OCI-LY7 (cell line): ENCODE results near the gene UBXN6.

Source experiments
- EZH2phosphoT487 ChIP-seq: fragments of 200-600 bp; sonication (generic); IDR thresholded peaks from 2 replicates; pipeline ENCODE4 v1.6.1; 2018; ENCODE audit warnings: low read depth, borderline replicate concordance, mild to moderate bottlenecking, mixed run types, antibody characterized with exemption, low read length, moderate library complexity, mixed read lengths
- TF ChIP-seq, protein P1 (sequence below): fragments of 200-600 bp; sonication (generic); conservative IDR thresholded peaks from 2 replicates; pipeline ENCODE4 v1.5.1; 2014; ENCODE audit warnings: mild to moderate bottlenecking, antibody characterized with exemption, low read length, moderate library complexity, mixed read lengths

DNA sequence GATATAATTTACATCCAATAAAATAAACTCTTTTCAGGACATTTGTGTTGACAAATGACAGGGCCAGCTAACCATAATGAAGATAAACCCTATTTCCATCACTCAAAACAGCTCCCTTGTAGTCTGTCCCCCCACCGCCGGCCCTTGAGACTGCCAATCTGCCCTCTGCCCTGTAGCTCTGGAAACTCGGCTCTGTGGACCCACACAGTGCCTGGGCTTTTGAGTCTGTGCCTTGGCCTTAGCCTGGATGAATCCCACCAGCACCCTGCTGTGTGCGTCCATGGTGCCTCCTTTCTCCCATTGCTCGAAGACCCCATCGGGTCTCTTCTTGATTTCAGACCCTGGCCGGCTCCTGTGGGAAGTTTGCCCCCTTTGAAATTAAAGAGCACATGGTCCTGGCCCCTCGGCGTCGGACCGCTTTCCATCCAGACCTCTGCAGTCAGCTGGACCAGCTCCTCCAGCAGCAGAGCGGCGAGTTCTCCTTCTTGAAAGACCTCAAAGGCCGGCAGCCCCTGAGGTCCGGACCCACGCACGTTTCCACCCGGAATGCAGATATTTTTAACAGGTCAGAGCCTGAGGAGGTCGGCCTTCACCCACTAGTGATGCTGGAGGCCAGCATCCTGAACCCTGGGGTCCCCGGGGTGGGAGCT lies 29.1 kb downstream of the UBXN6 start:
- no peak for TF ChIP-seq EZH2phosphoT487
- TF ChIP-seq, protein P1, sequence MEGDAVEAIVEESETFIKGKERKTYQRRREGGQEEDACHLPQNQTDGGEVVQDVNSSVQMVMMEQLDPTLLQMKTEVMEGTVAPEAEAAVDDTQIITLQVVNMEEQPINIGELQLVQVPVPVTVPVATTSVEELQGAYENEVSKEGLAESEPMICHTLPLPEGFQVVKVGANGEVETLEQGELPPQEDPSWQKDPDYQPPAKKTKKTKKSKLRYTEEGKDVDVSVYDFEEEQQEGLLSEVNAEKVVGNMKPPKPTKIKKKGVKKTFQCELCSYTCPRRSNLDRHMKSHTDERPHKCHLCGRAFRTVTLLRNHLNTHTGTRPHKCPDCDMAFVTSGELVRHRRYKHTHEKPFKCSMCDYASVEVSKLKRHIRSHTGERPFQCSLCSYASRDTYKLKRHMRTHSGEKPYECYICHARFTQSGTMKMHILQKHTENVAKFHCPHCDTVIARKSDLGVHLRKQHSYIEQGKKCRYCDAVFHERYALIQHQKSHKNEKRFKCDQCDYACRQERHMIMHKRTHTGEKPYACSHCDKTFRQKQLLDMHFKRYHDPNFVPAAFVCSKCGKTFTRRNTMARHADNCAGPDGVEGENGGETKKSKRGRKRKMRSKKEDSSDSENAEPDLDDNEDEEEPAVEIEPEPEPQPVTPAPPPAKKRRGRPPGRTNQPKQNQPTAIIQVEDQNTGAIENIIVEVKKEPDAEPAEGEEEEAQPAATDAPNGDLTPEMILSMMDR = no peak
